ENCODE measurements around the gene CCDC88B. TPM values are rescaled to one million over a fixed set of nuclear protein-coding genes. Genes with fewer than 3 reads are reported as not detected.
A peak's percentile ranks its signal among the peaks of the same experiment; 100 is the strongest.

The CCDC88B gene
- total RNA-seq, 1 donor from 2014 or later = 0.30 TPM

- Mint-ChIP-seq H3K27ac (ENCODE audit: unreplicated experiment) (no peak overlapping the region), H3K9me3 (ENCODE audit: unreplicated experiment) (no peaks in the 10 kb centered on the region), H3K4me3 (ENCODE audit: unreplicated experiment) (peak overlapping the region; percentile 57), H3K27me3 (ENCODE audit: unreplicated experiment) (peaks cover 35% of the 10 kb centered on the region), H3K36me3 (ENCODE audit: unreplicated experiment) (peaks cover 1% of the 10 kb centered on the region), H3K4me1 (ENCODE audit: unreplicated experiment) (peaks cover 23% of the 10 kb centered on the region)
- TF ChIP-seq CTCF (IDR thresholded peaks at IDR 0.05) = no peak
- DNase-seq (ENCODE audit: extremely low spot score, unreplicated experiment) = no peak
These were observed 47.3 kb upstream of the CCDC88B start for GRCh38 chr11:64292460-64293254.

GRCh38 chr11:64294774-64295173 lies 45.2 kb upstream of the CCDC88B start:
- Mint-ChIP-seq H3K27me3 (ENCODE audit: unreplicated experiment) (peaks cover 47% of the 10 kb centered on the region), H3K9me3 (ENCODE audit: unreplicated experiment) (no peaks in the 10 kb centered on the region), H3K27ac (ENCODE audit: unreplicated experiment) (peak overlapping the region; percentile 78), H3K36me3 (ENCODE audit: unreplicated experiment) (no peaks in the 10 kb centered on the region), H3K4me3 (ENCODE audit: unreplicated experiment) (no peak overlapping the region), H3K4me1 (ENCODE audit: unreplicated experiment) (peaks cover 28% of the 10 kb centered on the region)
- no peak for TF ChIP-seq CTCF (IDR thresholded peaks at IDR 0.05)
- no peak for DNase-seq (ENCODE audit: extremely low spot score, unreplicated experiment)

GRCh38 chr11:64295760-64296159 lies 44.2 kb upstream of the CCDC88B start:
- H3K4me1 Mint-ChIP-seq (ENCODE audit: unreplicated experiment) = peaks cover 31% of the 10 kb centered on the region
- H3K27ac Mint-ChIP-seq (ENCODE audit: unreplicated experiment) = no peak overlapping the region
- no peak for TF ChIP-seq CTCF (IDR thresholded peaks at IDR 0.05)
- H3K27me3 Mint-ChIP-seq (ENCODE audit: unreplicated experiment) = peaks cover 46% of the 10 kb centered on the region
- no peaks in the 10 kb centered on the region for H3K36me3 Mint-ChIP-seq (ENCODE audit: unreplicated experiment)
- no peak for DNase-seq (ENCODE audit: extremely low spot score, unreplicated experiment)
- no peaks in the 10 kb centered on the region for H3K9me3 Mint-ChIP-seq (ENCODE audit: unreplicated experiment)
- H3K4me3 Mint-ChIP-seq (ENCODE audit: unreplicated experiment) = no peak overlapping the region

- Mint-ChIP-seq H3K27me3 (ENCODE audit: unreplicated experiment) (peaks cover 43% of the 10 kb centered on the region), H3K9me3 (ENCODE audit: unreplicated experiment) (no peaks in the 10 kb centered on the region), H3K27ac (ENCODE audit: unreplicated experiment) (no peak overlapping the region), H3K36me3 (ENCODE audit: unreplicated experiment) (no peaks in the 10 kb centered on the region), H3K4me1 (ENCODE audit: unreplicated experiment) (peaks cover 31% of the 10 kb centered on the region), H3K4me3 (ENCODE audit: unreplicated experiment) (no peak overlapping the region)
- no peak for DNase-seq (ENCODE audit: extremely low spot score, unreplicated experiment)
- TF ChIP-seq CTCF (IDR thresholded peaks at IDR 0.05) = no peak
These were observed 43.8 kb upstream of the CCDC88B start for GRCh38 chr11:64296236-64296635.

- no peak for TF ChIP-seq CTCF (IDR thresholded peaks at IDR 0.05)
- Mint-ChIP-seq H3K36me3 (ENCODE audit: unreplicated experiment) (no peaks in the 10 kb centered on the region), H3K9me3 (ENCODE audit: unreplicated experiment) (no peaks in the 10 kb centered on the region), H3K27ac (ENCODE audit: unreplicated experiment) (no peak overlapping the region), H3K4me1 (ENCODE audit: unreplicated experiment) (peaks cover 31% of the 10 kb centered on the region), H3K27me3 (ENCODE audit: unreplicated experiment) (peaks cover 43% of the 10 kb centered on the region), H3K4me3 (ENCODE audit: unreplicated experiment) (no peak overlapping the region)
- DNase-seq (ENCODE audit: extremely low spot score, unreplicated experiment) = no peak
These were observed 42.9 kb upstream of the CCDC88B start for GRCh38 chr11:64296830-64297698.

All from osteocyte (in vitro differentiated cells).